HUES6 (cell line): ENCODE results near the gene CSNK1E.

Source experiments
- H3K27ac ChIP-seq: 2 replicates; pipeline ENCODE4 v1.7.0; 2013; ENCODE audit warnings: low read depth, mild to moderate bottlenecking, low read length, inconsistent platforms
- H3K27me3 ChIP-seq: 2 replicates; pipeline ENCODE4 v1.6.1; 2013; ENCODE audit warnings: low read length; ENCODE audit not compliant: control insufficient read depth, insufficient read depth
- H3K36me3 ChIP-seq: 2 replicates; pipeline ENCODE4 v1.6.1; 2013; ENCODE audit warnings: low read length; ENCODE audit not compliant: control insufficient read depth, insufficient read depth
- H3K4me1 ChIP-seq: 2 replicates; pipeline ENCODE4 v1.6.1; 2013; ENCODE audit warnings: low read length; ENCODE audit not compliant: control insufficient read depth, insufficient read depth
- H3K4me3 ChIP-seq: 2 replicates; pipeline ENCODE4 v1.5.1; 2013; ENCODE audit warnings: low read depth, low read length
- H3K9ac ChIP-seq: one replicate; pipeline ENCODE4 v1.6.1; 2013; ENCODE audit warnings: mild to moderate bottlenecking, low read length
- H3K9me3 ChIP-seq: 2 replicates; pipeline ENCODE4 v1.6.1; 2013; ENCODE audit warnings: low read depth, low read length; ENCODE audit not compliant: control insufficient read depth, insufficient read depth

The CSNK1E gene

DNA sequence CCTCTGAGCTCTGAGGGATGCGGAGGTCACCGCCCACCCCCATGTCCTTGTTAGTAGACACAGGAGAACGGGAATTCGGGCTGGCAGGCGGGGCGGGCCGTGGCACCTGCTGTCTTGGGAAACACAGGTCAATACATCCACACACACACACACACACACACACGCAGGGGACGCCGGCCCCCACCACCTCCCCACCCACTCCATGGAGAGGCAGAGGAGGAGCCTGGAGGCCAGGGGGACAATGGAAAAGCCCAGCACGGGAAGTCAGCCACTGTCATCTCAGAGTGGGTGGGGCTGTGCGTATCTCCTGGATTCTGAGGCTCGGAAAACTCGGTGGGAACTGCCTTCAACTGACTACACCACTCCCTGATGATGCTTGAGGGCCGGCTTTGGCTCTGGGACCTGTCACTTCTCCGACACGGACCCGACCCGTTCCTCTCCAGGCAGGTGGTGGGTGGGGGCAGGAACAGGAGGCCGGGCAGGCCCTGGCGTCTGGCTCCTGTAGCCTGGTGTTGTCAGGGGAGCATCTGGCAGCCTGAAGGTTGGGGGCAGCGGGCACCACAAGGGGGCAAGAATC, 25.9 kb downstream of the CSNK1E start:
- Histone ChIP-seq H3K27me3 (no peaks in the 10 kb centered on the region), H3K4me1 (peaks cover 15% of the 10 kb centered on the region), H3K9ac (no peak overlapping the region), H3K27ac (no peak overlapping the region), H3K4me3 (no peak overlapping the region), H3K9me3 (no peaks in the 10 kb centered on the region), H3K36me3 (peaks cover 62% of the 10 kb centered on the region)

- peaks cover 52% of the 10 kb centered on the region for H3K36me3 ChIP-seq
Observed at GRCh38 chr22:38290347-38290746, 26.9 kb downstream of the CSNK1E start.

DNA sequence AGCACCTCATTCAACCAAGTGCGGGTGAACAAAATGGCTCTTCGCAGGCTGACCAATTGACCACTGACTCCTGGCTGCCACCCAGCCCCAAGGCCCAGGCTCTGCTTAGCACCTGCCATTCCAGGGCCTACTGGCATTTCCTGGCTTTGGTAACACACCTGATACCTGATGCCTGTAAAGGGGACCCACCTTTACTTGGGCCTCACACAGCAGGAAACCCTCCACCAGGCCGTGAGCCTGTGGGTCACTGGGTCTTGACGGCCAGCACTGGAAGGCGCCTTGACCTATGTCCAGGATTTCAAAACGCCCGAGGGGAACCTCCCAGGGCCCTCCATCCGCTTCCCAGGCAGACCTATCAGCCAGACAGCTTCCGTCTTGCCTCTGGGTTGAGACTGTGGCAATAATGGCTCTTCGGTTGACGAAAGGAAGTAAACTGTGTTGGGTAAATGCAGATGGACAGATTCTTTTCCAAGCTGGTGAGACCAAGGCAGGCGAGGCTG, 27.6 kb downstream of the CSNK1E start:
- H3K4me3 ChIP-seq = no peak overlapping the region
- no peak overlapping the region for H3K9ac ChIP-seq
- no peaks in the 10 kb centered on the region for H3K27me3 ChIP-seq
- H3K9me3 ChIP-seq = no peaks in the 10 kb centered on the region
- H3K4me1 ChIP-seq = peaks cover 15% of the 10 kb centered on the region
- peaks cover 45% of the 10 kb centered on the region for H3K36me3 ChIP-seq
- H3K27ac ChIP-seq = no peak overlapping the region

More at GRCh38 chr22:38290347-38290746, 26.9 kb downstream of the CSNK1E start:
- Histone ChIP-seq H3K9me3 (no peaks in the 10 kb centered on the region), H3K27me3 (no peaks in the 10 kb centered on the region), H3K27ac (no peak overlapping the region), H3K9ac (no peak overlapping the region), H3K4me3 (no peak overlapping the region), H3K4me1 (peaks cover 15% of the 10 kb centered on the region)

- Histone ChIP-seq H3K36me3 (peaks cover 20% of the 10 kb centered on the region), H3K9me3 (no peaks in the 10 kb centered on the region), H3K27me3 (no peaks in the 10 kb centered on the region), H3K9ac (no peak overlapping the region), H3K4me1 (peaks cover 33% of the 10 kb centered on the region), H3K4me3 (no peak overlapping the region), H3K27ac (no peak overlapping the region)
Observed at GRCh38 chr22:38286915-38287669, 30.1 kb downstream of the CSNK1E start.

- Histone ChIP-seq H3K9me3 (no peaks in the 10 kb centered on the region), H3K36me3 (peaks cover 7% of the 10 kb centered on the region), H3K4me1 (peaks cover 23% of the 10 kb centered on the region), H3K27me3 (no peaks in the 10 kb centered on the region), H3K9ac (no peak overlapping the region), H3K27ac (no peak overlapping the region), H3K4me3 (no peak overlapping the region)
Observed at GRCh38 chr22:38285018-38285417, 32.2 kb downstream of the CSNK1E start.

DNA sequence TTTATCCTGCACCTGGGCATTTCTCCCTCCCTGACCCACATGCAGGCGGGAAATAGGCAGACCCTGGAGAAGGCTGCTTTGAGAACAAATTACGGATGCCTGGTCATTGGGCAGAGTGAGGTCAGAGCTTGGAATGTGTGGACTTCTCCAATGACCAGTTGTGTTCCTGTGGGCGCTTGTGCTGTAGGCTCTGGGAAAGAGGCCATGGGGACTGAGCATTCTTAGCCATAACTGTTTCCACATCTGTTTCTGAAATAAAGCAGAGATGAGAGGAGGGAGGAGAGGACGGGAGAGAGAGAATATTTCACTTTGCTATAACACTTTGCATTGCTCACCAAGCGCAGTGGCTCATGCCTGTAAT, 33.2 kb downstream of the CSNK1E start:
- Histone ChIP-seq H3K4me3 (no peak overlapping the region), H3K9ac (peak overlapping the region; percentile 18)

GRCh38 chr22:38282397-38282796, 34.8 kb downstream of the CSNK1E start:
- H3K9ac ChIP-seq = peak overlapping the region; percentile 7
- H3K9me3 ChIP-seq = no peaks in the 10 kb centered on the region
- no peak overlapping the region for H3K27ac ChIP-seq
- H3K4me3 ChIP-seq = no peak overlapping the region
- H3K27me3 ChIP-seq = no peaks in the 10 kb centered on the region
- H3K36me3 ChIP-seq = no peaks in the 10 kb centered on the region
- peaks cover 27% of the 10 kb centered on the region for H3K4me1 ChIP-seq

More for the DNA sequence above, 33.2 kb downstream of the CSNK1E start:
- Histone ChIP-seq H3K36me3 (no peaks in the 10 kb centered on the region; the same call in 1 of the 2 replicates), H3K4me1 (peaks cover 24% of the 10 kb centered on the region), H3K27ac (no peak overlapping the region; the same call in 1 of the 2 replicates), H3K9me3 (no peaks in the 10 kb centered on the region), H3K27me3 (no peaks in the 10 kb centered on the region)

- H3K4me3 ChIP-seq = no peak overlapping the region
- no peaks in the 10 kb centered on the region for H3K27me3 ChIP-seq
- H3K9ac ChIP-seq = no peak overlapping the region
- H3K27ac ChIP-seq = no peak overlapping the region
- peaks cover 33% of the 10 kb centered on the region for H3K4me1 ChIP-seq
- H3K9me3 ChIP-seq = no peaks in the 10 kb centered on the region
- H3K36me3 ChIP-seq = 0 out of 2 replicates have a peak, but pooled peaks cover 1% of the 10 kb centered on the region
Observed at GRCh38 chr22:38276166-38276565, 41.1 kb downstream of the CSNK1E start.

DNA sequence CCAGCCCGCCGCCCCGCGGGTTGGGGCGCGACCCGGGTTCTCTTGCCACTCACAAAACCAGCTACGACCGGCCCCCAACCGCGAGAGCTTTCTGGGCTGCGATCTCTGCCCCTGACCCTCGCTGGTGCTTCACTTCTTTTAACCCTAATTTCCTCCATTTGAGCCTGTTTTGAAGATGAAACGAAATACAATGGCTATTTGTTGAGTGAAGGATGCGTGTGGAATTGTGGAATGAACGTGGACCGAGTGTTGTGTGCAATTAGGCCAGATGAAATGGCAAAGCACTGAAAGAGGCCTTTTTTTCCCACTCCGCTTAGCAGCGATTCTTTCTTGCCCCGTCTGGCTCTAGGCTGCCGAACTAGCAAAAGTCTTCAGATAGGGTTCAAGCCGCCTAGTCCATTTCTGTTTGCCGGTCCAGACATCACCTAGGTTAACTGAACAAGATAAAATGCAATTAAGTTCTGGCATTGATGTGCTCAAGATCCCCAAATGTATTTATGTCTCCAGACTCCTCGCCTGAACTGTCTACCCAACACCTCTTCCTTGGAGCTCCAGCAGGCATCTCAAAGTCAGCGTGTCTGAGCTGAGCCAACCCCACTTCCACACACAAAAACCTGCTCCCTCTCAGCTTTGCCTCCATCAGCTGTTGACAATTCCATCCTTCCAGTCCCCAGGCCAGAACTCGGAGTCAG, 44.0 kb downstream of the CSNK1E start:
- Histone ChIP-seq H3K9ac (peak overlapping the region; percentile 54), H3K9me3 (no peaks in the 10 kb centered on the region), H3K36me3 (0 out of 2 replicates have a peak, but pooled peaks cover 10% of the 10 kb centered on the region), H3K27me3 (no peaks in the 10 kb centered on the region), H3K4me1 (peaks cover 40% of the 10 kb centered on the region), H3K4me3 (peak overlapping the region; percentile 88), H3K27ac (peak overlapping the region; percentile 74; the same call in 1 of the 2 replicates)

- H3K9me3 ChIP-seq = no peaks in the 10 kb centered on the region
- H3K36me3 ChIP-seq = 0 out of 2 replicates have a peak, but pooled peaks cover 10% of the 10 kb centered on the region
- H3K27ac ChIP-seq = peak within 1 kb of the TSS; percentile 76; the same call in 1 of the 2 replicates
- no peaks in the 10 kb centered on the region for H3K27me3 ChIP-seq
- H3K9ac ChIP-seq = peak within 1 kb of the TSS; percentile 81
- H3K4me1 ChIP-seq = peaks cover 40% of the 10 kb centered on the region
- H3K4me3 ChIP-seq = peak within 1 kb of the TSS; percentile 88
Observed at GRCh38 chr22:38272373-38273134, 44.7 kb downstream of the CSNK1E start, which contains the start of gene TMEM184B. TMEM184B (minus strand) TSS chr22:38273010; CDS start chr22:38247961, 25,049 bp downstream.
